Thoracic aorta (tissue), 2 donors: ENCODE data around the gene SHC2. TPM values are rescaled to one million over a fixed set of nuclear protein-coding genes. Genes with fewer than 3 reads are reported as not detected.
"Not testable (repeated sequence)": the region's sequence is repeated elsewhere in the genome, so short reads cannot be mapped to it uniquely, and the experiment has no call there.

Experiments used
- ATAC-seq: fragments of 150-250 bp; one replicate; pipeline ENCODE4 v1.8.0; 2017; ENCODE audit warnings: low read depth; ENCODE audit not compliant: insufficient number of reproducible peaks, low FRiP score
- DNase-seq: peaks from one replicate; pipeline ENCODE4 v3.0.0-alpha.2; 2020; ENCODE audit warnings: low spot score
- H3K27ac ChIP-seq, 2 donors: fragments of 200-600 bp; sonication (generic); 1 replicate in 1 of 2; 2 replicates in 1 of 2; pipeline ENCODE4 v1.5.1; 2016; ENCODE audit warnings: mild to moderate bottlenecking in 2 of 2, moderate library complexity in 2 of 2
- H3K27me3 ChIP-seq: fragments of 200-600 bp; sonication (generic); replicated peaks from 2 replicates; pipeline ENCODE4 v1.6.0; 2016; ENCODE audit warnings: mild to moderate bottlenecking; ENCODE audit not compliant: insufficient read depth
- H3K36me3 ChIP-seq: fragments of 200-600 bp; sonication (generic); one replicate; pipeline ENCODE4 v1.5.1; 2016
- H3K4me1 ChIP-seq, 2 donors: fragments of 200-600 bp; sonication (generic); 1 replicate in 1 of 2; 2 replicates in 1 of 2; pipeline versions ENCODE4 v1.5.1 to v1.6.0; 2016; ENCODE audit warnings: low read depth in 2 of 2, mild to moderate bottlenecking in 1 of 2; ENCODE audit not compliant: control insufficient read depth in 1 of 2
- H3K4me3 ChIP-seq: fragments of 200-600 bp; sonication (generic); 2 replicates; pipeline ENCODE4 v1.5.1; 2016; ENCODE audit warnings: mild to moderate bottlenecking
- H3K9me3 ChIP-seq: fragments of 200-600 bp; sonication (generic); 2 replicates; pipeline ENCODE4 v1.5.1; 2016
- total RNA-seq, 2 donors: library from RNA; depleted of rRNA; stranded (reverse); fragments of >200 nt; gene quantifications; one replicate each; pipeline versions ENCODE4 v1.1.0 to v1.2.3, GENCODE V29; 2016
- TF ChIP-seq, protein P1 (sequence below): fragments of 200-600 bp; sonication (generic); IDR thresholded peaks from one replicate; pipeline ENCODE4 v1.5.1; 2019; ENCODE audit warnings: antibody characterized with exemption

The SHC2 gene
- total RNA-seq, 2 donors from 2014 or later, result 17.2 to 18.8 TPM

GRCh38 chr19:416416-416815, 44.4 kb downstream of the SHC2 start:
- no peaks in the 10 kb centered on the region for H3K27me3 ChIP-seq
- no peaks in the 10 kb centered on the region for H3K4me1 ChIP-seq
- no peaks in the 10 kb centered on the region for H3K36me3 ChIP-seq
- TF ChIP-seq, protein P1, sequence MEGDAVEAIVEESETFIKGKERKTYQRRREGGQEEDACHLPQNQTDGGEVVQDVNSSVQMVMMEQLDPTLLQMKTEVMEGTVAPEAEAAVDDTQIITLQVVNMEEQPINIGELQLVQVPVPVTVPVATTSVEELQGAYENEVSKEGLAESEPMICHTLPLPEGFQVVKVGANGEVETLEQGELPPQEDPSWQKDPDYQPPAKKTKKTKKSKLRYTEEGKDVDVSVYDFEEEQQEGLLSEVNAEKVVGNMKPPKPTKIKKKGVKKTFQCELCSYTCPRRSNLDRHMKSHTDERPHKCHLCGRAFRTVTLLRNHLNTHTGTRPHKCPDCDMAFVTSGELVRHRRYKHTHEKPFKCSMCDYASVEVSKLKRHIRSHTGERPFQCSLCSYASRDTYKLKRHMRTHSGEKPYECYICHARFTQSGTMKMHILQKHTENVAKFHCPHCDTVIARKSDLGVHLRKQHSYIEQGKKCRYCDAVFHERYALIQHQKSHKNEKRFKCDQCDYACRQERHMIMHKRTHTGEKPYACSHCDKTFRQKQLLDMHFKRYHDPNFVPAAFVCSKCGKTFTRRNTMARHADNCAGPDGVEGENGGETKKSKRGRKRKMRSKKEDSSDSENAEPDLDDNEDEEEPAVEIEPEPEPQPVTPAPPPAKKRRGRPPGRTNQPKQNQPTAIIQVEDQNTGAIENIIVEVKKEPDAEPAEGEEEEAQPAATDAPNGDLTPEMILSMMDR, result no peak
- DNase-seq (no peak), ATAC-seq (no peak)
- H3K9me3 ChIP-seq, result no peaks in the 10 kb centered on the region
- H3K4me3 ChIP-seq, result no peak overlapping the region
- no peak overlapping the region for H3K27ac ChIP-seq

DNA sequence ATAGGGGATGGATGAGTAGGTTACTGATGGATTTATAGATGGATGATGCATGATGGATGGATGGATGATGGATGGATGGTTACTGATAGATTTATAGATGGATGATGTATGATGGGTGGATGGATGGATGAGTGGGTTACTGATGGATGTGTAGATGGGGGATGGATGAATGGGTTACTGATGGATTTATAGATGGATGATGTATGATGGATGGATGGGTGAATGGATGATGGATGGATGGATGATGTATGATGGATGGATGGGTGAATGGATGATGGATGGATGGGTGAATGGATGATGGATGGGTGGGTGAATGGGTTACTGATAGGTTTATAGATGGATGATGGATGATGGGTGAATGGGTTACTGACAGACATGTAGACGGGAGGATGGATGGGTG, 45.5 kb downstream of the SHC2 start:
- TF ChIP-seq, protein P1, result no peak
- H3K27ac ChIP-seq, result no peak overlapping the region
- ATAC-seq, result no peak

DNA sequence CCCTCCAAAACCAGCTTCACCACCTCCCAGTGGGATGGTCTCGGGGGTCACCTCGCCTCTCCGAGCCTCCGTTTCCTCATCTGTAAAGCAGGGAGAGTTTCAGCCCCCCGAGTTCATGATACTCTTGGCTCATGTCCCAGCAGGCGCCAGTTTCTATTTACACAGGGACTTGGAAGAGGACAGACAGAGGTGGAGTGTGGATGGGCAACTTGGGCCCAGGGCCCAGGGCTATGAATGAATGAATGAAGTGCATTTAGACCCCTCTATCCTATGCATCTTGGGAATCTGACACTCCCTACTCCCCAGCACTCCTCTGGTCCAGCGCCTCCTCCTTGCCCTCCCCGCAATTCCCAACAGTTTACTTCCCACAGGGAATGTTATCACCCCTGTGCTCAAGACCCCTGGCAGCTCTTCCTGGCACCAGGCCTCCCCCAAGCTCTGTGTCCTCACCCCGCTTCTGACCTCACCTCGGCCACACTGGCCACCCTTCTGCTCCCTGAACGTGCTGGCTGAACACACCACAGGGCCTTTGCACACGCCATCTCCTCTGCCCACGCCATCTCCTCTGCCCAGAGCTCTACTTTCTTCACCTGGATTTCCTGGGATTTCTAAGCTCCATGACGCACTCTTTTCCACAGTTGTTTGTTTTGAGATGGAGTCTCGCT, 46.9 kb downstream of the SHC2 start:
- H3K9me3 ChIP-seq, result no peaks in the 10 kb centered on the region
- peaks cover 3 to 6% of the 10 kb centered on the region in 2 donors for H3K4me1 ChIP-seq
- TF ChIP-seq, protein P1, result no peak
- DNase-seq, result no peak
- no peaks in the 10 kb centered on the region for H3K36me3 ChIP-seq
- H3K27ac ChIP-seq, result no peak overlapping the region
- no peak for ATAC-seq
- H3K27me3 ChIP-seq, result peaks cover 7% of the 10 kb centered on the region
- H3K4me3 ChIP-seq, result no peak overlapping the region

More for the DNA sequence above, 45.5 kb downstream of the SHC2 start:
- Histone ChIP-seq H3K4me1 (no peaks in the 10 kb centered on the region), H3K9me3 (no peaks in the 10 kb centered on the region), H3K4me3 (no peak overlapping the region), H3K27me3 (no peaks in the 10 kb centered on the region), H3K36me3 (no peaks in the 10 kb centered on the region)
- no peak for DNase-seq

DNA sequence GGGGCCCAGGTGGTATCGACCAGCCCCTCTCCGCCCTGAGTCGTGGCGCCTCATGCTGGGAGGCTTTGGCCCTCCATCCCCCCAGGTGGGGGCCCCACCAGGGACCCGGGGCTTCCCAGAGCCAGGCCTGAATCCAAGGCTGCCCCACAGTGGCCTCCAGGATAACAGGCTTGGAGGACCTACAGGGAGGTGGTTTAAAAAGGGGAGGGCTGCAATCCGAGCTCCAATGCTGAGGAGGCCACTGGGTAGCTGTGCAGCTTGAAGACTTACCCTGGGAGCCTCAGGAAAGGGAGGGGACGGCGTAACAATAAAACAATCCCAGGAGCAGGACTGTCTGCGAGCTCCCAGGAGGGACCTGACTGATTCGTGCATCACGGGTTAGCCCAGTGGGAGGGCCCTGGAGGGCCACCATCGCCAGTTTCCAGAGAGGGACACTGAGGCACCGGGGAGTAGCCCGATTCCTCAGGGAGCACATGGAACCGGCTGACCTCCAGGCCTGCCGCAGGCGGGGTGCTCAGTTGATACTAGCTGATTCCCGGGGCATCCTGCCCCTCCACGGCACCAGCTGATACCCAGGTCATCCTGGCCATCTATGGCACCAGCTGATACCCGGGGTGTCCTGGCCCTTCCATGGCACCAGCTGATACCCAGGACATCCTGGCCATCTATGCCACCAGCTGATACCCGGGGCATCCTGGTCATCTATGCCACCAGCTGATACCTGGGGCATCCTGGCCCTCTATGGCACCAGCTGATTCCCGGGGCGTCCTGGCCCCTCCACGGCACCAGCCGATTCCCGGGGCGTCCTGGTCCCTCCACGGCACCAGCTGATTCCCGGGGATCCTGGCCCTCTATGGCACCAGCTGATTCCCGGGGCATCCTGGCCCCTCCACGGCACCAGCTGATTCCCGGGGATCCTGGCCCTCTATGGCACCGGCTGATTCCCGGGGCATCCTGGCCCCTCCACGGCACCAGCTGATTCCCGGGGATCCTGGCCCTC, 48.2 kb downstream of the SHC2 start:
- Histone ChIP-seq H3K4me3 (no peak overlapping the region), H3K36me3 (no peaks in the 10 kb centered on the region), H3K4me1 (peaks cover 9 to 16% of the 10 kb centered on the region in 2 donors), H3K27ac (no peak overlapping the region), H3K9me3 (no peaks in the 10 kb centered on the region), H3K27me3 (peaks cover 7% of the 10 kb centered on the region)
- TF ChIP-seq, protein P1, result no peak
- no peak for DNase-seq
- no peak for ATAC-seq

- Histone ChIP-seq H3K27me3 (peaks cover 7% of the 10 kb centered on the region), H3K9me3 (no peaks in the 10 kb centered on the region), H3K4me3 (no peak overlapping the region), H3K36me3 (no peaks in the 10 kb centered on the region), H3K4me1 (peaks cover 9 to 16% of the 10 kb centered on the region in 2 donors), H3K27ac (no peak overlapping the region)
- DNase-seq, result no peak
- no peak for ATAC-seq
- TF ChIP-seq, protein P1, result no peak
These were observed 49.0 kb downstream of the SHC2 start for GRCh38 chr19:411723-412355.

DNA sequence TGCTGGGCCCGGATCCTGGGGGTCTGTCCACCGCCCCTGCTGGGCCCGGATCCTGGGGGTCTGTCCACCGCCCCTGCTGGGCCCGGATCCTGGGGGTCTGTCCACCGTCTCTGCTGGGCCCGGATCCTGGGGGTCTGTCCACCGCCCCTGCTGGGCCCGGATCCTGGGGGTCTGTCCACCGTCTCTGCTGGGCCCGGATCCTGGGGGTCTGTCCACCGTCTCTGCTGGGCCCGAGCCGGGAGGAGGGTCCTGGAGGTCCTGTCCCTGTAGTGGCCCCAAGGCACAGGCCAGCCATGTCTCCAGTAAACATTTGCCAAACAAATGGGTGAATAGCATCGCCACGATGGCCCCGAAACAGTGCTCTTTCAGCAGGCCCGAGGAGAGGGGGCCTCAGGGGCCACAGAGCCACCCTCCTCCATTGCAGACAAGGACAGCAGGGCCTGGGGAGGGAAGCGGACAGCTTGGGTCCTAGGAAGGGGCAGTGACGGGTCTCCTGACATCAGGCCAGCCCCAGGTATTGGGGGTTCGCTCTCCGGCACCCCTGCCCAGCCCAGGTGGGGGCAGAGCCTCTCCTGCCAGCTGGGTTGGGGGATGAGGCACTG, 49.6 kb downstream of the SHC2 start:
- H3K4me1 ChIP-seq, result peaks cover 9 to 16% of the 10 kb centered on the region in 2 donors
- ATAC-seq, H3K9me3 ChIP-seq, H3K4me3 ChIP-seq, DNase-seq, H3K36me3 ChIP-seq, H3K27ac ChIP-seq, H3K27me3 ChIP-seq: not testable (repeated sequence)
